Measurements from ENCODE around the gene PEG3. TPM values are rescaled to one million over a fixed set of nuclear protein-coding genes. Genes with fewer than 3 reads are reported as not detected.

The PEG3 gene
- total and polyA plus RNA-seq, 8 donors, result 0.72 to 38.2 (median 2.0) TPM

GRCh38 chr19:56814656-56815055 lies 25.9 kb downstream of the PEG3 start:
- H3K27ac ChIP-seq, result no peak overlapping the region
- H3K9me3 ChIP-seq, result peaks cover 0 to 40% (median 15%) of the 10 kb centered on the region in 4 donors
- DNase-seq, result no peak
- peaks cover 0 to 4% (median 0%) of the 10 kb centered on the region in 4 donors for H3K4me1 ChIP-seq
- no peaks in the 10 kb centered on the region for H3K27me3 ChIP-seq
- peaks cover 0 to 35% (median 16%) of the 10 kb centered on the region in 4 donors for H3K36me3 ChIP-seq
- intact Hi-C loops (cut with DNase I; ENCODE audit: low total_unique reads), result no loop called here
- TF ChIP-seq POLR2A (IDR thresholded peaks at IDR 0.05), result no peak
- TF ChIP-seq EP300 (IDR thresholded peaks at IDR 0.05), result no peak
- TF ChIP-seq CTCF (IDR thresholded peaks at IDR 0.05), result no peak
- no peak for TF ChIP-seq POLR2AphosphoS5 (IDR thresholded peaks at IDR 0.05)
- H3K4me3 ChIP-seq, result no peak overlapping the region
- 66 to 86% (median 84%) methylated on average over 7 of the region's 7 CpGs for WGBS, 5 donors

GRCh38 chr19:56813531-56813930 lies 27.0 kb downstream of the PEG3 start:
- WGBS, 5 donors, result 73 to 93% (median 87%) methylated on average over 5 of the region's 5 CpGs
- intact Hi-C loops (cut with DNase I; ENCODE audit: low total_unique reads), result no loop called here

GRCh38 chr19:56811480-56811879 lies 29.0 kb downstream of the PEG3 start:
- H3K27ac ChIP-seq, result no peak overlapping the region
- intact Hi-C loops (cut with DNase I; ENCODE audit: low total_unique reads), result no loop called here
- peaks cover 0 to 49% (median 29%) of the 10 kb centered on the region in 4 donors for H3K9me3 ChIP-seq
- DNase-seq, result no peak
- H3K4me1 ChIP-seq, result peaks cover 0 to 4% (median 0%) of the 10 kb centered on the region in 4 donors
- no peak overlapping the region for H3K4me3 ChIP-seq
- 50 to 75% (median 63%) methylated on average over 6 of the region's 6 CpGs for WGBS, 5 donors
- H3K27me3 ChIP-seq, result no peaks in the 10 kb centered on the region
- no peak for TF ChIP-seq POLR2AphosphoS5 (IDR thresholded peaks at IDR 0.05)
- TF ChIP-seq CTCF (IDR thresholded peaks at IDR 0.05), result no peak
- no peak for TF ChIP-seq POLR2A (IDR thresholded peaks at IDR 0.05)
- TF ChIP-seq EP300 (IDR thresholded peaks at IDR 0.05), result no peak
- H3K36me3 ChIP-seq, result peaks cover 0 to 8% (median 2%) of the 10 kb centered on the region in 4 donors

More at GRCh38 chr19:56813531-56813930, 27.0 kb downstream of the PEG3 start:
- H3K4me1 ChIP-seq, result peaks cover 0 to 4% (median 0%) of the 10 kb centered on the region in 4 donors
- peaks cover 0 to 47% (median 20%) of the 10 kb centered on the region in 4 donors for H3K9me3 ChIP-seq
- TF ChIP-seq EP300 (IDR thresholded peaks at IDR 0.05) (no peak), CTCF (IDR thresholded peaks at IDR 0.05) (no peak), POLR2A (IDR thresholded peaks at IDR 0.05) (no peak), POLR2AphosphoS5 (IDR thresholded peaks at IDR 0.05) (no peak)
- peaks cover 0 to 24% (median 14%) of the 10 kb centered on the region in 4 donors for H3K36me3 ChIP-seq
- DNase-seq, result no peak
- H3K27me3 ChIP-seq, result no peaks in the 10 kb centered on the region
- H3K4me3 ChIP-seq, result no peak overlapping the region
- no peak overlapping the region for H3K27ac ChIP-seq

DNA sequence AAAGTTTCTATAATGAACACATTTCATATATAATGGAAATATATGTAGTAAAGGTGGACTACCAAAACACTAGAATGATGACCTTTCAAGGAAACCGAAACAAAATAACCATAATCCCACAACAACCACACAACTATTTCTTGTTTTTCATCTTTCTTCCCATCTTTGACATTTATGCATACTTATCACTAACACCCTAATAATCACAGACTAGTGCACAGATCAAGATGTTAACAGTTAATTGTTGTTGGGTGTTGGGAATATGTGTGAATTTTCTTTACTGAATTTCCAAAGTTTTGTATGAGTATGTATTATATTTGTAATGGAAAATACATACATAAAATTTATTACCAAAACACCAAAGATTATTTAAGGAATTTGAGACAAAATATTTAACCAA lies 30.3 kb downstream of the PEG3 start:
- Histone ChIP-seq H3K4me3 (no peak overlapping the region), H3K36me3 (peaks cover 0 to 3% (median 0%) of the 10 kb centered on the region in 4 donors), H3K27ac (no peak overlapping the region), H3K27me3 (no peaks in the 10 kb centered on the region), H3K4me1 (peaks cover 0 to 4% (median 0%) of the 10 kb centered on the region in 4 donors), H3K9me3 (peaks cover 0 to 58% (median 33%) of the 10 kb centered on the region in 4 donors)
- intact Hi-C loops (cut with DNase I; ENCODE audit: low total_unique reads), result no loop called here
- no peak for DNase-seq
- TF ChIP-seq CTCF (IDR thresholded peaks at IDR 0.05) (no peak), EP300 (IDR thresholded peaks at IDR 0.05) (no peak)
- WGBS, 5 donors, result 83 to 96% (median 89%) methylated on average over 1 of the region's 1 CpG

Measured in stomach (tissue), 9 donors.